T-helper 2 cell (primary cell): ENCODE data around the gene TRIM43.
"Not testable (repeated sequence)": the region's sequence is repeated elsewhere in the genome, so short reads cannot be mapped to it uniquely, and the experiment has no call there.

Experiments used
- DNase-seq, 5 experiments: peaks; one replicate each; pipeline versions ENCODE4 v3.0.0 to v3.0.0-alpha.2; 2012 to 2022

The TRIM43 gene

DNA sequence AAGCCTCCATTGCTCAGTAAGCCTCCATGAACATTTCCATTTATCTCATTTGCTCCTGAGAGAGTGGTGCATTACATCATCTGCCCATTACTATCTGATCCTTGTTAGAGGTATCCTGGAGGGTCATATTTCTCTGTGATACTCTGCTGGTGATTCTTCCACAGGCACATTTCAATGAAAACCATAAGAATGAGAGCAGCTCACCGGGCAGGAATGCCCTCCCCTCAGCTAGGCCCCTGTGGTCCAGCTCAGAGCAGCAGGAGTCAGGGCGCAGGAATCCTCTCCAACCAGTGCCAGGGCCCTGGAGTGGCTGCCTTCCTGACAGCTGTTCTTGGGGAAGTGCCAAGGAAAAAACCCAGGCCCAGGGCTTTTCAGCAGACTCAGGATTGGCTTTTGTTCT is 50.0 kb downstream of the TRIM43 start:
- not testable (repeated sequence) for DNase-seq

GRCh38 chr2:95642360-95642759 is 50.6 kb downstream of the TRIM43 start:
- DNase-seq, result not testable (repeated sequence)

DNA sequence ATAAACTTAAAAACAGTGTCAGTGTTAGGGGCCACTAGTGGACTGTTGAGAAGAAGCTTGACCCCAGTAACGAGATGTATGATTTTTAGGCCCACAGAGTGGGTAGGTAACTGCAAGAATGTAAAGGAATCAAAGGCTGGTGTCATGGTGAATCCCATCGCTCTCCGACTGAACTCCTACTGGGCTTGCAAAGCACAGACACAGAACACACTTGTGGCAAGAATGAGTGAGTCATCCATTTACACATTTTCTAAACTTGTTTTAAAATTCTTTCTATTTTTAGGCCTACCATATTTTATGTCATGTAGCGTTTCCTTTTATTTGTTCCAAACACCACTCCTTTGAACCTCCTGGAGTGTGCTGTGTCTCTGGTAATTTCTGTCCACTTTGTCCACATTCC is 51.1 kb downstream of the TRIM43 start:
- DNase-seq, result not testable (repeated sequence)

GRCh38 chr2:95645312-95645711 is 53.5 kb downstream of the TRIM43 start:
- DNase-seq, result not testable (repeated sequence)

DNA sequence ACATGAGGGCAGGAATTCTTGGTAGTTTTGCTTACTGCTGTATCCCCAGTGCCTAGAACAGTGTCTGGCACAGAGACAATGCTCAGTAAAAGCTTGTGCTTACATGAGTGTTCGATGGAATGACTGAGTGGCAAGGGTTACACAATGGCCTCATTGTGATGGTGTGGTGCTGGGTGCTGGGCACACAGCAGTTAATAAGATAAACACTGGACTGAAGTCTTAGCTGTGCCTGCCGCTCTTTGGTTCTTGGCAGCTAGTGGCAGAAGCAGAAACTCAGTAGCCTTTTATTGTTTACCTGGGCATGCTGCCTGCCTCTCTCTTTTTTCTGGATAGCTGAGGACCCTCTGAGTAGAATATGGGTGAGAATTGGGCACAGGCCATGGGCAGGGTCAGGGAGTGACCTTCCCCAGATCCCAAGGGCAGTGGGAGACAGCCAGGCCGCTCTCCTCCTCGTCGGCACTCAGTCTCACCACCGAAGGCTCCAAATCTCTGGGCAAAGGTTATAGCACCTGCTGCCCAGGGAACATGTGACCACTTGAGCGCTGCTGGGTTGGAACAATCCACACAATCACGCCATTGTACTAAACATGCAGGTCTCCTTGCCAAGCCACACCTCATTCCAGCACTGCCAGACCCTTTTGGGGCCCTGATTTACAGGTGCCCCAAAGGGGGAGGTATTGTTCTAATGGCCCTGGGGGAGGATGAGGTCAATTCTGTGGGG is 54.6 kb downstream of the TRIM43 start:
- not testable (repeated sequence) for DNase-seq

- not testable (repeated sequence) for DNase-seq
Observed at GRCh38 chr2:95648894-95649544, 57.2 kb downstream of the TRIM43 start.
